Keratinocyte (primary cell): ENCODE data around the gene MAGEF1.

Experiments
- EZH2 ChIP-seq: IDR thresholded peaks from one replicate; pipeline ENCODE4 v1.6.1; 2012; ENCODE audit warnings: inconsistent platforms, mild to moderate bottlenecking, low read length, moderate library complexity
- TF ChIP-seq, protein P1 (sequence below), 3 experiments: IDR thresholded peaks in 1 of 3; conservative IDR thresholded peaks in 1 of 3; optimal IDR thresholded peaks in 1 of 3; 2 replicates in 2 of 3; 3 replicates in 1 of 3; pipeline versions ENCODE3 to v1.5.1; 2011; ENCODE audit warnings: low read length in 3 of 3, mild to moderate bottlenecking in 3 of 3, moderate library complexity in 2 of 3, control low read depth in 1 of 3, inconsistent platforms in 1 of 3; ENCODE audit not compliant: insufficient read depth in 2 of 3; ENCODE audit errors: extremely low read depth in 1 of 3

DNA sequence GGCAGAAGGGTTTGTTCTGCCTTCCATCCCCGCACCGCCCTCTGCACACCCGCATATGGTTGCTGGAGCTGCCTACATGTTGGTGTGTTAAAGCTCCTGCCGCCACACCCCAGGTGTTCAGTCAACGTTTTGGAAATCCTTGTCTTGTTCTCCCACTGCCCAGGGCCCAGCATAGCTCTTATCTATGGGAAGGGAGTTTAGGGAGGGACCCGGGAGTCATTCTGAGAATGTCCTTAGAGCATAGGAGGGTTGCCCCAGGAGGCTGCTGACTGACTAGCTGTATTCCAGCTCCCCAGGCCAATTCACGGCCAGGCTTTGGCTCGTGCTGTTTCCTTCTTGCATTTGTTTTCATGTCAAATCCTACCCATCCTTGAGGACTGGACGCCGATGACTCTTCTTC is 46.8 kb downstream of the MAGEF1 start:
- TF ChIP-seq, protein P1, sequence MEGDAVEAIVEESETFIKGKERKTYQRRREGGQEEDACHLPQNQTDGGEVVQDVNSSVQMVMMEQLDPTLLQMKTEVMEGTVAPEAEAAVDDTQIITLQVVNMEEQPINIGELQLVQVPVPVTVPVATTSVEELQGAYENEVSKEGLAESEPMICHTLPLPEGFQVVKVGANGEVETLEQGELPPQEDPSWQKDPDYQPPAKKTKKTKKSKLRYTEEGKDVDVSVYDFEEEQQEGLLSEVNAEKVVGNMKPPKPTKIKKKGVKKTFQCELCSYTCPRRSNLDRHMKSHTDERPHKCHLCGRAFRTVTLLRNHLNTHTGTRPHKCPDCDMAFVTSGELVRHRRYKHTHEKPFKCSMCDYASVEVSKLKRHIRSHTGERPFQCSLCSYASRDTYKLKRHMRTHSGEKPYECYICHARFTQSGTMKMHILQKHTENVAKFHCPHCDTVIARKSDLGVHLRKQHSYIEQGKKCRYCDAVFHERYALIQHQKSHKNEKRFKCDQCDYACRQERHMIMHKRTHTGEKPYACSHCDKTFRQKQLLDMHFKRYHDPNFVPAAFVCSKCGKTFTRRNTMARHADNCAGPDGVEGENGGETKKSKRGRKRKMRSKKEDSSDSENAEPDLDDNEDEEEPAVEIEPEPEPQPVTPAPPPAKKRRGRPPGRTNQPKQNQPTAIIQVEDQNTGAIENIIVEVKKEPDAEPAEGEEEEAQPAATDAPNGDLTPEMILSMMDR (optimal IDR thresholded peaks at IDR 0.05 in 1 of 3, IDR thresholded peaks at IDR 0.05 in 1 of 3, conservative IDR thresholded peaks at IDR 0.05 in 1 of 3; ENCODE audit: extremely low read depth in 1 of 3, insufficient read depth in 2 of 3, low read length in 3 of 3), result no peak
- no peak for TF ChIP-seq EZH2
